Fibroblast of pulmonary artery (primary cell): ENCODE results near the gene PTPRN2.

Experiments
- DNase-seq: peaks from one replicate; pipeline ENCODE4 v3.0.0-alpha.2; 2010; ENCODE audit warnings: low read depth
- H3K4me3 ChIP-seq: replicated peaks from 2 replicates; pipeline ENCODE4 v1.5.1; 2011; ENCODE audit warnings: low read depth, mild to moderate bottlenecking, control low read depth, low read length, moderate library complexity
- CTCF ChIP-seq: IDR thresholded peaks from 2 replicates; pipeline ENCODE4 v1.5.1; 2011; ENCODE audit warnings: mild to moderate bottlenecking, control low read depth, low read length, inconsistent platforms; ENCODE audit errors: missing control alignments

Gene PTPRN2

DNA sequence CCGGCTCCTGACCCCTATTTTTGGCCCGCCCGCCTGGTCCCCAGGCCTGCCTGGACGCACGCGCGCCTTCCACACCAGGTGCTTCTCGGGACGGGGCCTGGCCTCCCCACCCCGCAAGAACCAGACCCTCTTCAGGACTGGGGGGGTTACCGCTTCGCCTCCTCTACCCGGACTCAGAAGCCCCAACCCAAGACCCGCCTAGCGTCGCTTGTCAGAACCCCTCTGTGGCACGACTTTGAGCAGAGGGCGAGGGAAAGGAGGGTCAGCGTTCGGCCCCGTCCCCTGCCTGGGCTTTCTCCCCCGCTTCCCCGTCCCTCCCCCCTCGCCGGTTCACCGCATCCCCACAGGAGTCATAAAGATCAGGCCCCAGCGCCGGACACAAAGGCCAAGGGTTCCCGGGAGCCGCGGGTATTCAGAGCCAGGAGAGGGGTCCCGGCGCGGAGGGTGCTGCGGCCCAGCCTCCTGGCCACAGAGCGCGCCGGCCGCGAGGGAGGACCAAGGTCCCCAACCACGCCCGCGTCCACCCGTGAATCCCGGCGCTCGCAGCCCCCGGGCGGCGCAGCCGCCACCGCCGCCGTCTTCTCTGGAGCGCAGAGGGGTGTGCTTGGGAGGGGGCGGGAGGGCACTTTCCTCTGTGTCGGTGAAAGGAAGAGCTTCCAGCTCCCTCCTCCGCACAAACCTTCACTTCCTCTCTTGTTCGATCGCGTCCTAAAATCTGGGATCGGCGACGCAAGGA lies 898.9 kb downstream of the PTPRN2 start:
- no peak for DNase-seq
- H3K4me3 ChIP-seq, result no peak overlapping the region
- TF ChIP-seq CTCF, result no peak

DNA sequence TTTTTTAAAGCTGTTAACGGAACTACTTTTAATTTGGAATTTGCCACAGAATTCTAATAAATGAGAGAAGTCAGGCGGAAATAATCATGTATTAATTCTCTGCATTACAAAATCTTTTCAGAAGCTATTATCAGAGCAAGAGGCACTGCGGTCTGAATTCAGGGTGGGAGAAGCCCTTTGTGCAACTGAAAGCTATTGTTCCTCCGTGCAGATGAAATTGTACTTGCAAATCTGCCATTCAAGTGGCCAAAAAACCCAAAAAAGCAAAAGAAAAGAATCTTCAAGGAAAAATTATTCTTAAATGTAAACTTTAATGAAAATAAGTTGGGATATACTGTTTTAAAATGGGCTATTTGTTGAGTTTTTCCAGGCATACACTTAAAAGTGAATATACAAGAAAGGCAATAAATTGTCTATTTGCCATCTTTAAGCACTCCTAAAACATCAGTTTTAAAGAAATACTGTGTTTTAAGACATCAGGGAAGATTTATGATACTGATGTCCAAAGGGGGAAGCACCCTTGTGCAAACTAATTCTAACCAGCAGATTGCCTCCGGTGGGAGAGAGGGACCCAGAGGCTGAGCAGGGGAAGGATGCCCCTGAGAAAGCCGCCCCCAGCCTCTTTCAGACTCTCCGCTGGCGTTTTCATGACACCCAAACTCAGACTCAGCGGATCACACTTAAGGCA lies 899.6 kb downstream of the PTPRN2 start:
- no peak overlapping the region for H3K4me3 ChIP-seq
- no peak for TF ChIP-seq CTCF
- DNase-seq, result no peak

GRCh38 chr7:157687158-157687557 lies 900.5 kb downstream of the PTPRN2 start:
- H3K4me3 ChIP-seq, result no peak overlapping the region
- DNase-seq, result no peak
- no peak for TF ChIP-seq CTCF

DNA sequence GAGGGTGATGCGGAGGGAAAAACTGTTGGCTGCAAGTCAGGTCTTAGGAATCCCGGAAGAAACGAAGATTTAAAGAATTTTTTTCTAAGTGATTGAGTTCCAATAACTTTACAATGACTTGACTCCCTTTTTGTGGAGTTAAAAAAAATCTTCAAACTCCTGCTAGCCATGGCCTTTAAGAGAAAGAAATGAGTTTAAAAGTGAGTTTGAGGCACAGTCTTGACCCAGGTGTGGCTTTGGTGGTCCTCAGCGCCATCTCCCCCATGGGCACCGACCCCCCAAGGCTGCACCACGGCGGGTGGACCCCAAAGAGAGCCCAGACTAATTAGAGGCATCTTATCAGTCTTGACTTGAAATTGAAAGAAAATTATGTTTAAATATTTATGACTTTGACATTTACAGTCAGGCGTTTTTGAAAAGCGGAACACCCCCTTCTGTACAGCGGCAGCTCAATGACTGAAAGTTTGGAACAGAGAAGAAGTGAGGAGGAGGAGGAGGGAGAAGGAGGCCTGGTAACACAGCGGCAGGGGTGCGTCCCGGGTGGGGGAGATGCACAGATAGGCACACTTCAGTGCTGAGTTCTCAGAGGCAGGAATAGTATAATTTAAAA lies 901.2 kb downstream of the PTPRN2 start:
- H3K4me3 ChIP-seq, result no peak overlapping the region
- TF ChIP-seq CTCF, result no peak
- no peak for DNase-seq

- no peak overlapping the region for H3K4me3 ChIP-seq
- no peak for TF ChIP-seq CTCF
- no peak for DNase-seq
Observed at GRCh38 chr7:157685430-157686284, 902.0 kb downstream of the PTPRN2 start.

- DNase-seq, result no peak
- no peak for TF ChIP-seq CTCF
- H3K4me3 ChIP-seq, result no peak overlapping the region
Observed at GRCh38 chr7:157684909-157685429, 902.7 kb downstream of the PTPRN2 start.
